Bone marrow (tissue), 2 donors: ENCODE results near the gene TRUB2.
"Not testable (repeated sequence)": the region's sequence is repeated elsewhere in the genome, so short reads cannot be mapped to it uniquely, and the experiment has no call there.

ENCODE experiments used
- DNase-seq, 2 donors: peaks; one replicate each; lab custom pipeline; 2025; lab: John Stamatoyannopoulos, UW

TRUB2 gene

DNA sequence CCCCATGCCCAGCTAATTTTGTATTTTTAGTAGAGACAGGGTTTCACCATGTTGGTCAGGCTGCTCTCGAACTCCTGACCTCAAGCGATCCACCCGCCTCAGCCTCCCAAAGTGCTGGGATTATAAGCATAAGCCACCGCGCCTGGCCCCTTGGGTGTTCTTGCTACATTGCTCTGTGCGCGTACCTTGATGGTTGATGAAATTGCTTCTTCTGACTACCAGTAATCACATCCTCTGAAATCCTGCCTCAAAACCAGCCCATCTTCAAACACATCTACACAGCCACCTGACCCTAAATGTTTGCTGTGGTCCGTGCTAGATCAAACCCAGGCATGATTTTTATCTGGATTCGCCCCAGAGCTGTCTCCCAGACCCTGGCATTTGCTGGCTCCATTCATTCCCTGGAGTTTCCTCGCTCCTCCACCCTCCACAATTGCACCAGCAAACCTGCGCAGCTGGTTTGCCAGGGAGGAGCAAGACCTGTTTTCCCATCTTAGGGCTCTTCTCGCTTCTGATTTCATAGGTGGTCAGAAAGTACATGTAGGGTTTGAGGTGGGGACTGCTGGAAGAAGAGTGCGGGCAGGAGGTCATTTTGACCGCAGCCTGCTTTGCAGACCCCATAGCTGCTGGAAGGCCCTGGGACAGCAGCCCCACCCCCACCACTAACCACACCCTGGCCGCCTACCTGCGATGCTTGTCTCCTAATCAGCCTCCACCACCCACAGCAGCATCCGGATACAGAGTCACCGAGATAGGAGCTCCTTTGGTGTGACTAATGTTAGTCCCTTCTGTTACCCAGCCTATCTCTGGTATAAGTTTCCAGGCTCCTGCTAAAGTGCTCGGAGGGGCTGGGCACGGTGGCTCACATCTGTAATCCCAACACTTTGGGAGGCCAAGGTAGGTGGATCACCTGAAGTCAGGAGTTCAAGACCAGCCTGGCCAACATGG is 23.4 kb downstream of the TRUB2 start:
- no peak for DNase-seq

DNA sequence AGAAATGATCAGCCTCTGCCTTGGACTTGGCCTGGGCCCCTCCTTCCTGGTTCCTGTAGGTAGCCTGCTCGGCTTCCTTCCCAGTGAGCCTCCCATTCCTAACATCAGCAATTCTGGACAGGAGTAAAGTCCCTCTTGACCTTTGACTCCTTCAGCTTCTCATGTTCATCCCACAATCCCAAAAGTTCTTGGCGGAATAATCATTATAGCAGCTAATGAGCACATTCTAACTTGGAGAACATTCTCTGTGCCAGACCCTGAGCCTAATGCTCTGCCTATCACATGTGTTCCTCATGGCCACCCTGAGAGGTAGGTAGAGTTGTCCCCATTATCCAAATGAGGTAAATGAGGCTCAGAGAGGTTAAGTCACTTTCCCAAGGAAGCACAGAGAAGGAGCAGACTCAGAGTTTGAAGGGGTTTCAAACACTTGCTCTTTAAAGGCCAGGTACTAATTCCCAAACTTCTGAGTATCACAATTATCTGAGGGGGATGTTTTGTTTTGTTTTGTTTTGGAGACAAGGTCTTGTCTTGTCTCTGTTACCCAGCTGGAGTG is 24.9 kb downstream of the TRUB2 start:
- no peak for DNase-seq

DNA sequence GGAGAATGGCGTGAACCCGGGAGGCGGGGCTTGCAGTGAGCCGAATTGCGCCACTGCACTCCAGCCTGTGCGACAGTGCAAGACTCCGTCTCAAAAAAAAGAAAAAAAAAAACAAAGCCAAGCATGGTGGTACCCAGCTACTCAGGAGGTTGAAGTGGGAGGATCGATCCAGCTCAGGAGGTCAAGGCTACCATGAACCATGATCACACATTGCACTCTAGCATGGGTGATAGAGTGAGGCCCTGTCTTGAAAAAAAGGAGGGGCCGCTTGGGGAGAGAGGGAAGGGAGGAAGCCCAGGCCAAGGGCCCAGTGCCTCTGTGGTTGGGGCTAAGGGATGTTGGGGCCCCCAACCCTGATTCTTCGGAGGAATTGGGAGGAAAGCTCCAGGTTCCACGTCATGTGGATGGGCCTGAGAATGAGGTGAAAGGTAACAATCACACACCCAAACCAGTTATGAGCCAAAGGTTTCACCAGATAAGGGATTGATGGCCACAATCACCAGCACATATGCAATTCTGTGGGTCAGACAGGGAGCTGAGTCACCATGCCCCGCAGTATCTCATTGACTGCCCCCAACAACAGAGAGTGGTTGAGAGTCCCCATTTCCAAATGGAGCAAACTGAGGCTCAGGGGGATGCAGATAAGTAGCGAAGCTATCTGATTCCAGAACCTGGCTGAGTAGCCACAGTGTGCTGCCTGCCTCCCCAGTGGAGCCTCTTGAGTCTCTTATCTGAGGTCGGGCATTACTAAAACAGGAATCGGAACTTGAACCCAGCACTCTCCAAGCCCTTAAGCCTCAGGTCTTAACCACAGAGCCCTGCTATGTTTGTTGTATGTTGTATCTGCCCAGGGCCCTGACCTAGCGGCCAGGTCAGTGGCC is 25.7 kb downstream of the TRUB2 start:
- no peak for DNase-seq

DNA sequence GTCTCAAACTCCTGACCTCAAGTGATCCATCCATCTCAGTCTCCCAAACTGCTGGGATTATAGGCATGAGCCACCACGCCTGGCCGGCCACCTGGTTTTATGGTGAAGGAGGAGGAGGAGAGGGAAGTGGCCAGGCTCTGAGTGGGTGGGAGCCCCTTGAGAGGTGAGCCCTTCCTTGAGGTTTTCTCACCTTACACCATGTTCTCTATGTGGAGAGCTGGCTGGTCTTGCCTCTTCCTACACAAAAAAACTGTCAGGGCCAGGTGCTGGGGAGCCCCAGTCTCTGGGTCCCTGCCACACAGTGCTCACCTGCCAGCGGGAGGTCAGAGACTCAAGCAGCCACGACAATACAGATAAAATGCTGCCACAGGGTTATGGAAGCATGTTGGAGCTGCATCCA is 28.1 kb downstream of the TRUB2 start:
- DNase-seq, result no peak

DNA sequence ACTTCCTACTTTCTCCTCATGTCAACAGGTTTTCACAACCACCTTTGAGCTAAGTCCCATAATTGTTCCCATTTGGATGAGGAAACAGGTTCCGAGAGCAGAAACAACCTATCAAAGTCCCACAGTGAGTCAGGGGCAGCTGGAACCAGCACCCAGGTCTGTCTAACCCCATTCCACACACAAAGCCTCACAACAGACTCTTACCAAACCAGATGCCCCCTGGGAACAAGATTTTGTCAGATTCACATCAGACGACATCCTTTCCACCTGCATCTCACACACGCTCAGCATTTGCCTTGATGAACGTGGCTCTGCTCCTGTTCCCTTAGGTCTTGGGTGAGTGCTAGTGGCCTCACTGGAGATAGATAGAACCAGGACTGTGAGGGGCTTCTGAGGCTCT is 29.2 kb downstream of the TRUB2 start:
- DNase-seq, result no peak

DNA sequence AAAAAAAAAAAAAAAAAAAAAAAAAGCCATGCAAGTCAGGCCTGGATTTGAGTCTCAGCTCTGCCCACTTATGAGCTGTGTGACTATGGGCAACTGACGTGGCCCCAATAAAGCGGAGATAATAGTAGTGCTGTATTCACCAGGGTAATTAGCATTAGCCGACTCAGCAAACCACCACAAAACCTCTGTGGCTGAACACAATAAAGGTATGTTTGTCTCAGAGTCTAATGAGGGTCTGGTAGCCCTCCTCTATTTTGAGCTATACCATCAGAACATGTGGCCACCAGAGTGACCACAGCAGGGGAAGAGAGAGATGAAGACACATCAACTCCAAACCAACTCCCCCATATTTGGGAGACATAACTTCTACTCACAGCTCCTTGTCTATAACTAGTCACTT is 30.2 kb downstream of the TRUB2 start:
- no peak for DNase-seq

DNA sequence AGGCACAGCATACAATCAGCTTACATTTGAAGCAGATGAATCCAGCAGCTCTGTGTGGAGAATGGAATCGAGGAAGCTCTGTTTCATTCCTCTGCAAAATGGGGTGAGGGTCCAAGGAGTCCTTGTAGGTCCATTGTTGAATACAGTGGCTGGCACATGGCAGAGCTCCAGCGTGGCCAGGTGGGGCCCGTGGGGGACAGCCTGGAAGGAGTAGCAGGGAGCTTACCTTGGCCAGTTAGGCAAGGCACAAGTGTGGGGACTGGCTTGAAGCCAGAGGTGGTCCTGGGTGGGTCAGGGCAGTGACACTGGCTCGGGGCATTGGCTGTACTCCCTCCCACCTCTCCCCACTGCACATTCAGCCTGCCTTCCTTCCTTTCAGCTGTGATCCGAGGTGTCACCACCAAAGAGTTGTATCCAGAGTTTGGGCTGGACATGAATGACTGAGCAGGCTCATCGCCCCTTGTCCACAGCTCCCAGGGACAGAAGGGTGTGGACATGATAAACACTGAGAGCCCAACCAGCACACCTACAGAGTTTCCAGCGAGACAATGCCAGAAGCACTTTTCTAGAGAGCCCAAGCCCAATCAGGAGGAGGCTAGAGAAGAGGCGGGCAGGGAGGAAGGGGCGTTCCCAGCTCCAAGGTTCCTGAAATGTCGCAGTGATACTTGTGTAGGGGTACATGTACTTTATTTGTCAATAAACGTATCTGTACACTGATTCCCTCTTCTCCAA is 33.8 kb downstream of the TRUB2 start:
- no peak for DNase-seq

DNA sequence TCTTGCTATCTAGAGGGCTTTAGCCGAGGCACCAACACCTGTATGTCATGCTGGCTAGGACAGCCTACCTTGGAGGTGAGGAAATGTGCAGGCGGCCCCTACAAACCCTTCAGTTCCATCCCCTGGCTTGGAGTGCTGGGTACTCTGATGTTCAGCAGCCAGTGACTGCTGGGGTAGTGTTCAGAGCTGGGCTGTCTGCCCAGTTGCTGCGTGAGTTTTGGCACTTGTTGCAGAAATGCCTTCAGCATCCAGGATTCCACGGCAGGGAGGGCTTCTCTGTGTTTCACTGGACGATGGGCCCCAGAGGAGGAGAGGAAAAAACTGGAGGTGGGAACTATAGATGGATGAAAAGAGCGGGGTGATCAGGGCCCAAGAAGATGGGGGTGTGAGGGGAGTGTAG is 35.8 kb downstream of the TRUB2 start:
- no peak for DNase-seq

DNA sequence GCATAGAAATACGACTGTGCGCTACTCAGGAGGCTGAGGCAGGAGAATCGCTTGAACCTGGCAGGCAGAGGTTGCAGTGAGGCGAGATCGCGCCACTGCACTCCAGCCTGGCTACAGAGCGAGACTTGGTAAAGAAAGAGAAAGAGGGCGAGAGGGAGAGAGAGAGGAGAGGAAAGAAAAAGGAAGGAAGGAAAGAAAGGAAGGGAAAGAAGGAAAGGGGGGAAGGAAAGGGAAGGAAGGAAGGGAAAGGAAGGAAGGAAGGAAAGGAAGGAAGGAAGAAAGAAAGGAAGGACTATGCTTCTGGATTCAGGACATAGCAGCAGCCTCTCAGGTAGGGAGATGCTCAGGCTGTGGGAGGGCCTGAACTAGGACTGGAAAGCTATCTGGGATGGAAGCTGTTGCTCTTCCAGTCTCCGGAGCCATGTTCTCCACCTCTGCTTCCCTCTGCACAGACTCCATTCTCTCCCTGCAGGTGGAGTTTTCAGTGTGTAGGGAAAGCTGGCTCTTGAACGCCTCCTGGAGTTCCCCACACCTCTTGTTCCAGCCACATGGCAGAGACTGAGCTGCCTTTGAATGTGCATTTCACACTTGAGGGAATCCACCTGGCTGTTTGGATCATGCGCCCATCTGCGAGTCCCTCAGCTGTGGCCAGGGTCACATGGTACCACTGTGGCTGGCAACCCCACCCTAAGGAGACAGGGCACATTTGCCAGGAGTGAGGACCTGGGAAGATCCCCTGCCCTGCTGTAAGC is 37.0 kb downstream of the TRUB2 start:
- no peak for DNase-seq

DNA sequence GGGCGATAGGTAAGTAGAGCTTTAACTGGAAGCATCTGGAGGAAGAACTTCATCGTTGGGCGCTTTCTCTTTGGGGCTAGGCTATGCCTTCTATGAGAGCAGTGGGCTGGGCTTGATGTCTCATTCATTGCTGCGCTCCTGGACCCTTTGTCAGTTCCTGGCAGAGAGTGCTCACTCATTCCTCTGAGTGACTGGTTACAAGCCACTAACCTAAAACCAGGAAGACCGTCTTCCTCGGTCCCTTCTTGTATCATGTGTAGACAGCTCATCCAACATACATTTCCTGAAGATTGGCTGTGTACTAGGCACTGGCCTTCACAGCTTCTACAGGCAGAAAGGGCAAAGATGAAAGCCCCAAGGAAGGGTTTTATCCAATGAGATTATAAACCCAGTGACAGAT is 39.7 kb downstream of the TRUB2 start:
- no peak for DNase-seq

DNA sequence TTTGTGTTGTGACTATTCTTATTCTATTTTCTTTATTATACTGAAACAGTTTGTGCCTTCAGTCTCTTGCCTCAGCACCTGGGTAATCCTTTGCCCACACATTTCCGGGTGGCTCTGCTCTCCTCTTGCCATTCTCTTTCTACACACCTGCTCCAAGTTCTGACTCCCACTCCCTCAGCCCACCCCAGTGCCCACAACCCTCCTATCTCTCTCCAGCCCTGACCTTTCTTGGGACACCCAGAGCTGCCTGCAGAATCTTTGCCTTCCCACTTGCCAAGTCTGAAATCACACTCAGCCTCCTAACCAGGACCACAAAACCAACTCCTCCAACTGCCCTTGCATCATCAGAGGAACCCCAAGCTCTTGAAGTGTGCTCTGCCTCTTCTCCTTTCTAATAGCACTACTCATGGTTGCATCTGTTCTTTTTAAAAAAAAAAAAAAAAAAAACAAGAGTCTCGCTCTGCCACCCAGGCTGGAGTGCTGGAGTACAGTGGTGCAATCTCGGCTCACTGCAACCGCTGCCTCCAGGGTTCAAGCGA is 42.1 kb downstream of the TRUB2 start:
- no peak for DNase-seq

DNA sequence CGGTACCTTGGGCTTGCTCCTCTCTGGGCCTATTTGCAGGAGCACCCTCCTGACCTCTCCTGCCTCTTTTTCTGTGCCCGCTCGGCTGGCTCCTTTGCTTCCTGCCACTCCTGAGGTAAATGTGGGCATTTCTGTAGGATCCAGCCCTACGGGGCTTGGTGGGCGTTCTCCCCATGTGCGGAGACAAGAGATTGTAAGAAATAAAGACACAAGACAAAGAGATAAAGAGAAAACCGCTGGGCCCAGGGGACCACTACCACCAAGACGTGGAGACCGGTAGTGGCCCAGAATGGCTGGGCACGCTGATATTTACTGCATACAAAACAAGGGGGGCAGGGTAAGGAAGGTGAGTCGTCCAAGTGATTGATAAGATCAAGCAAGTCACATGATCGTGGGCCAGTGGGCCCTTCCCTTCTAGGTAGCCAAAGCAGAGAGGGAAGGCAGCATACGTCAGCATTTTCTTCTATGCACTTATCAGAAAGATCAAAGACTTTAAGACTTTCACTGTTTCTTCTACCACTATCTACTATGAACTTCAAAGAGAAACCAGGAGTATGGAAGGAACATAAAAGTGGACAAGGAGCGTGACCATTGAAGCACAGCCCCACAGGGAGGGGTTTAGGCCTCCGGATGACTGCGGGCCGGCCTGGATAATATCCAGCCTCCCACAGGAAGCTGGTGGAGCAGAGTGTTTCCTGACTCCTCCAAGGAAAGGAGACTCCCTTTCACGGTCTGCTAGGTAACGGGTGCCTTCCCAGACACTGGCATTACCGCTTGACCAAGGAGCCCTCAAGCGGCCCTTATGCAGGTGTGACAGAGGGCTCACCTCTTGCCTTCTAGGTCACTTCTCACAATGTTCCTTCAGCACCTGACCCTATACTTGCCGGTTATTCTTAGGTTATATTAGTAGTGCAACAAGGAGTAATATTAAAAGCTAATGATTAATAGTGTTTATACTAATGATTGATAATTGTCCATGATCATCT is 42.9 kb downstream of the TRUB2 start:
- not testable (repeated sequence) for DNase-seq

DNA sequence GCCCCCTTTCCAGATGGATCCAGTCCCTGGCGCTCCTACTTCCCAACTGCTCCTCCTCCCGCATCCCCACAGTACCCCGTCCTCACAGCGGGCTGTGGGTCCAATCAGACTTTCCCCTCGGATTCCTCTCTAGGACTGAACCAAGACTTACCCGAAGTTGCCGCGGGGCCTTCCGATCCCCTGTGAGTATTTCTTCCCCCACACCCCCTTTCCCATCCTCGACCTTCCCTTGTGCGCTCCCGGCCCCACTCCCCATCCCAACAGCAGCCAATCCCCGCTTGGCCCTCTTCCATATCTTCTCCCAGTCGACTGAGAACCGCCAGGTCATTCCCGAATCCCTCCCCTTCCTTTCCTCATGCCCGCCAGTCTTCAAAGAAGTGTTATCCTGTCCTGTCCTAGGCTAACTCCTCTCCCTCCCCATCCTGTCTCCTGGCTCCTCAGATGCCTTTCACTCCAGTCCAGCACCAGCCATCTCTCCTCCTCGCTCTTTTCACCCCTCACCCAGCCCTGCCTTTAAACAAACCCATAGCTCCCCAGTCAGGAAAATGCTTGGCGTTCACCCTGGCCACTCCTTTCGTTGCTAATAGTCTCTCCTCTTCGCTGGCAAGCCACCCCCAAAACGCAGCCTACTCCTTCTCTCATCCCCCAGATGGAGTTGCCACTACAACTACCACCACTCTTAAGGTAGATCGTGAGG is 45.5 kb downstream of the TRUB2 start:
- no peak for DNase-seq

DNA sequence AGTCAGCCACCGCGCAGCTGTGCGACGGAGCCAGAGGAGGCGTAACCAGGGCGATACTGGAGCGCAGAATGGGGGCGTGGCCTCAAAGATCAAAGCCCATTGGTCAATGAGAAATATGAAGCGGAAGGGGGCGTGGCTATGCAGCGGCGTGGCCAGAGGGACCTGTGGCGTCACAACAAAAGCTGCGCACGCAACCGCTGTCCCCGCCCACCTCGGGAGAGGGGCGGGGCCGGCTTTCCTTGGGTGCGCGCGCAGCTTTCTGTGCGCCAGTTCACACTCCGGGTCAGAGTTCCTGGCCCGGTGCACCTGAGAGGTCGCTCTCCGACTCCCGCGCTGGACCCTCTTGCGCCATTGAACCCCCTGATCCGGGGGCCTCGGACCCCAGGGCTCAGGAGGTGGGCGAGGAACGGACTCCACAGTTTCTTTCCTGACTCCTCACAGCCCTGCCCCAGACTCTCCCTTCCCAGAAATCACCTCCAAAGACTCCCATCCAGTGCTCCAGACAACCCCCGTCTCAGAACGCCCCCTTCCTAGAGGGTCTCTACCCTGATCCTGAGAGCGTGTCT is 46.2 kb downstream of the TRUB2 start, which contains the start of gene SWI5:
Gene SWI5 (plus strand): TSS at position 269 of the 566 bp plus-strand sequence.
- peak; percentile 97 to 99 for DNase-seq

DNA sequence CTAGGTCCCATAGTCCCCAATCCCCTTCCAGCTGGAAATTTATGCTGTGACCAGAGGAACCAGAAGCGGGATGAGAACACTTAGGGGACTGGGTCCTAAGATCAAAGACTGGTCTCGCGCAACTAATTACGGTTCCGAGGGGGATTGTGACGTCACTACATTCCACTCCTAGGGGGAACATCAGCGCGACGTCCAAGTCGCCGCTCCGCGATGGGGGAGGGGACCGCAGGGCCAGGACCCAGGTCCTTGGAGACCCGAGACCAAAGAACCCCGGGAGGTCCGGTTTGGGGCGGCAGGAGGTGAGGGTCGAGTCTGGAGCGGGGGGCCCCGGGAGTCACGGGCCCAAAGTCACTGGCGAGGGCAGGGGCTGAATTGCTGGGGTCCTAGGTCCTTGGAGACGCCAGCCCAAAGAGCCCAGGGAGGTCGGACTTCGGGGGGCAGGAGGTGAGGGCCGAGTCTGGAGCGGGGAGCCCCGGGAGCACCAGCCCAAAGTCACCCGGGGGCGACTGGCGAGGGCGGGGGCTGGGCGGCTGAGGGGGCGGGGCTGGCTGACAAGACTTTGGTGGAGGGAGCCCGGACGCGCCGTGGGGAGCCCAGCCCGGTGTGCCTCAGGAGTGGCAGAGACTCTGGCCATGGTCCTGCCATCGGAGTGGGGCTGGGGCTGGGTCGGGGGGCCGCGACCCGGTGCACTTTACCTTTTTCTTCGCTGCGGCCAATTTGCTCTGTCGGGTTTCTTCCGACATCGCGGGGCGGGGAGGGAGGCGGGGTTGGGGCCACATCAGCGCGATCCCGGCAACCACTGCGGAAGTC is 46.8 kb downstream of the TRUB2 start, which contains the start of gene GOLGA2:
Gene GOLGA2 (minus strand): TSS at position 810 of the 810 bp plus-strand sequence. CDS start 31 bp downstream, at position 779.
- DNase-seq, result no peak

DNA sequence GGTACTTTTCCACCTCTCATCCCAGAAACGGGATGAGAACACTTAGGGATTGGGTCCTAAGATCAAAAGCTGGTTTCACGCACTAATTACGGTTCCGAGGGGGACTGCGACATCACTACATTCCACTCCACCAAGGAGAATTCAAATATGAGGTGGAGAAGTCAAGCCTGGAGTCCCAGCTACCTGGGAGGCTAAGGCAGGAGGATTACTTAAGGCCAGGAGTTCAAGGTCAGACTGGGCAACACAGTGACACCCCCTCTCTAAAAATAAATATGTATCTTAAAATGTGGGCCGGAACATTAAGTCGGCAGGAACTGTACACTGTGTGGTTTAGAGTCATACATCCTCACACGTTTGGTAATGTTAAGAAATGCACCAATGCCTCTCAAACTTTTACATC is 48.0 kb downstream of the TRUB2 start:
- no peak for DNase-seq

DNA sequence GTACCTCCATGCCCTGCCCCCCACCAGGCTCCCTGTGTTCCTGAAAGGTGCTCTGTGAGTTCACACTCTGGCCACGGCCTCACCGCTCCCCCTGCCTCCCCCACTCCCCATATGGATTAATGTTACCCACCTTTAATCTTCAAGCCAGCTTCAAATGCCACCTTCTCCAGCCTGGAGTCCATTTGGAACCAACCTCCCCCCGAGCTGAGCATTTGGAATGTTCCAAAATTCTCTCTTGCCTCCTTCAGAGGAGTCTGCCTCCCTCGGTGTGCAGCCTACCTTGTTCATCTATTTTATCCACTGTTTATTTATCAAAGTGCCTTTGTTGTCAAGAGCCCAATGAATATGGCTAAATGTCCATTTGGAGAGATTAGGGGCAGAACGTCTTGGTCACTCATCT is 50.7 kb downstream of the TRUB2 start:
- DNase-seq, result no peak

DNA sequence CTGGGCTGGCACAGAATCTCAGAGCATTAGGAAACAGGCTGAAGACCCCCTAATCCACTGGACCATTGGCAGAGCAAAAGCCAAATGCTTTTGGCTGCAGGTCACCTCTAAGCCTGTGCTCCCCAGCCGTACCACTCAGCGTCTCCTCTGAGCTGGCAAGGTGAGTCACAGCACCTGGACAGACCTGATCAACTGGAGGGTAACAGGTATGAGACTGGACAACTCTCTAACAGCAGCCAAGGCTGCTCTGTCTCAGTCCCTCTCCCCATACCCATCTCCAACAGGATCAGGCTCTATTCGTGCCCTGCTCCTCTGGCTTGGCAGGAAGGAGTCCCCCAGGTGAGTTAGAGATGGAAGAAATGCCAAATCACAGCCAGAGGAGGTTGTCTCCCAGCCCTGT is 51.1 kb downstream of the TRUB2 start:
- DNase-seq, result no peak
